GM23338 (cell line): ENCODE results near the gene ADAMTS17. TPM values are rescaled to one million over a fixed set of nuclear protein-coding genes. Genes with fewer than 3 reads are reported as not detected.
"Not testable (repeated sequence)": the region's sequence is repeated elsewhere in the genome, so short reads cannot be mapped to it uniquely, and the experiment has no call there.

Experiments used
- ATAC-seq: fragments of 200-7000 bp; cut with Tn5 transposase; 3 replicates; pipeline ENCODE4 v1.9.1; 2020
- DNase-seq: peaks from one replicate; pipeline ENCODE4 v3.0.0-alpha.2; 2015; ENCODE audit warnings: low spot score
- H2AFZ ChIP-seq: fragments of 200-600 bp; sonication (generic); 2 replicates; pipeline ENCODE4 v1.8.0; 2016; ENCODE audit warnings: antibody characterized with exemption, mild to moderate bottlenecking, moderate library complexity
- H3F3A ChIP-seq: fragments of 200-600 bp; sonication (generic); replicated peaks from 2 replicates; pipeline ENCODE4 v1.8.0; 2017; ENCODE audit warnings: antibody characterized with exemption, mixed run types, low read depth
- H3K27ac ChIP-seq: fragments of 200-600 bp; sonication (generic); 2 replicates; pipeline ENCODE4 v1.6.1; 2016; ENCODE audit warnings: low read depth
- H3K27me3 ChIP-seq: fragments of 200-600 bp; sonication (generic); 2 replicates; pipeline ENCODE4 v1.8.0; 2016; ENCODE audit warnings: mild to moderate bottlenecking, mixed run types, moderate library complexity; ENCODE audit not compliant: insufficient read depth
- H3K36me3 ChIP-seq: fragments of 200-600 bp; sonication (generic); 2 replicates; pipeline ENCODE4 v1.8.0; 2016; ENCODE audit warnings: mild to moderate bottlenecking; ENCODE audit not compliant: insufficient read depth
- H3K4me1 ChIP-seq: fragments of 200-600 bp; sonication (generic); 2 replicates; pipeline ENCODE4 v1.8.0; 2016; ENCODE audit warnings: mild to moderate bottlenecking, moderate library complexity; ENCODE audit not compliant: insufficient read depth
- H3K4me2 ChIP-seq: fragments of 200-600 bp; sonication (generic); 2 replicates; pipeline ENCODE4 v1.7.1; 2017; ENCODE audit warnings: mixed run types
- H3K4me3 ChIP-seq: fragments of 200-600 bp; sonication (generic); 2 replicates; pipeline ENCODE4 v1.6.1; 2016; ENCODE audit warnings: mixed run types
- H3K79me2 ChIP-seq: fragments of 200-600 bp; sonication (generic); replicated peaks from 2 replicates; pipeline ENCODE4 v1.8.0; 2017; ENCODE audit warnings: mild to moderate bottlenecking; ENCODE audit not compliant: insufficient read depth
- H3K9me2 ChIP-seq: fragments of 200-600 bp; sonication (generic); 2 replicates; pipeline ENCODE4 v1.8.0; 2017; ENCODE audit not compliant: insufficient read depth
- H4K20me1 ChIP-seq: fragments of 200-600 bp; sonication (generic); replicated peaks from 2 replicates; pipeline ENCODE4 v1.8.0; 2017; ENCODE audit warnings: mild to moderate bottlenecking; ENCODE audit not compliant: insufficient read depth
- H3K27ac Mint-ChIP-seq: 2 replicates; pipeline ENCODE4 v1.8.0; 2020; ENCODE audit warnings: inconsistent platforms, mild to moderate bottlenecking, moderate library complexity, mixed read lengths
- H3K27me3 Mint-ChIP-seq: 3 replicates; pipeline ENCODE4 v1.8.0; 2022; ENCODE audit warnings: low read depth, mild to moderate bottlenecking, moderate library complexity, mixed read lengths, inconsistent platforms; ENCODE audit not compliant: insufficient read depth, poor library complexity
- H3K36me3 Mint-ChIP-seq: 3 replicates; pipeline ENCODE4 v1.8.0; 2021; ENCODE audit warnings: low read depth, mild to moderate bottlenecking, inconsistent platforms, moderate library complexity, mixed read lengths
- H3K4me1 Mint-ChIP-seq: 3 replicates; pipeline ENCODE4 v1.8.0; 2020; ENCODE audit warnings: mild to moderate bottlenecking, inconsistent platforms, mixed read lengths
- H3K4me3 Mint-ChIP-seq: 3 replicates; pipeline ENCODE4 v1.8.0; 2021; ENCODE audit warnings: moderate library complexity, mild to moderate bottlenecking, inconsistent platforms, mixed read lengths
- H3K9me3 Mint-ChIP-seq: 3 replicates; pipeline ENCODE4 v1.8.0; 2020; ENCODE audit warnings: moderate library complexity, mild to moderate bottlenecking, inconsistent platforms, mixed read lengths
- CREB1 ChIP-seq: fragments of 250-450 bp; sonication (Bioruptor Pico); IDR thresholded peaks from 2 replicates; pipeline ENCODE4 v1.5.0; 2020; ENCODE audit warnings: low read depth, mild to moderate bottlenecking, moderate library complexity
- CTCF ChIP-seq, 2 experiments: fragments of 200-600 bp in 1 of 2; sonication (generic) in 1 of 2; conservative IDR thresholded peaks; 2 replicates each; pipeline versions ENCODE4 v1.5.1 to v1.6.1; 2016 to 2017; ENCODE audit warnings: antibody characterized with exemption in 2 of 2, low read depth in 2 of 2, mild to moderate bottlenecking in 2 of 2, moderate library complexity in 1 of 2
- EZH2 ChIP-seq: fragments of 200-600 bp; sonication (generic); IDR thresholded peaks from one replicate; pipeline ENCODE4 v1.8.0; 2017; ENCODE audit warnings: antibody characterized with exemption, mild to moderate bottlenecking, low read depth; ENCODE audit not compliant: unreplicated experiment
- EZH2phosphoT487 ChIP-seq: fragments of 200-600 bp; sonication (generic); IDR thresholded peaks from one replicate; pipeline ENCODE4 v1.8.1; 2018; ENCODE audit warnings: antibody characterized with exemption; ENCODE audit not compliant: unreplicated experiment
- ZNF462 ChIP-seq: fragments of 250-450 bp; sonication (Bioruptor Pico); IDR thresholded peaks from 2 replicates; pipeline ENCODE4 v1.5.0; 2020; ENCODE audit warnings: mild to moderate bottlenecking, moderate library complexity
- polyA plus RNA-seq: library from polyadenylated mRNA; unstranded; fragments of >200 nt; fragmentation: Nextera tagmentation; extraction: Ambion mirVana; gene quantifications from 2 replicates; pipeline ENCODE4 v1.2.1, GENCODE V29; 2016
- total RNA-seq: library from RNA; depleted of rRNA; stranded (reverse); fragments of >200 nt; shearing (Covaris generic); gene quantifications from 2 replicates; pipeline ENCODE4 v1.2.3, GENCODE V29; 2014

The ADAMTS17 gene
- total and polyA plus RNA-seq, 2 experiments from 2014 or later, result 0.60 to 3.8 TPM

GRCh38 chr15:99928429-99928981, 413.3 kb downstream of the ADAMTS17 start:
- H3K4me2 ChIP-seq, result peak overlapping the region; percentile 93
- ATAC-seq, result peak; percentile 37
- H3K4me3 ChIP-seq, result peak overlapping the region; percentile 82
- peak in 1 of 2 experiments; percentile 76; a peak in 3 of 4 replicates for TF ChIP-seq CTCF (conservative IDR thresholded peaks at IDR 0.05; ENCODE audit: low read depth in 2 of 2)
- TF ChIP-seq EZH2phosphoT487, result no peak
- Mint-ChIP-seq H3K4me1 (peaks cover 16% of the 10 kb centered on the region), H3K27me3 (peaks cover 28% of the 10 kb centered on the region), H3K27ac (no peak overlapping the region), H3K4me3 (peak overlapping the region; percentile 83), H3K36me3 (no peaks in the 10 kb centered on the region; the same call in 2 of the 3 replicates), H3K9me3 (peaks cover 9% of the 10 kb centered on the region; the same call in 2 of the 3 replicates)
- H3K27ac ChIP-seq, result no peak overlapping the region
- H3F3A ChIP-seq, result peaks cover 5% of the 10 kb centered on the region
- no peaks in the 10 kb centered on the region for H3K36me3 ChIP-seq
- H3K79me2 ChIP-seq, result no peaks in the 10 kb centered on the region
- H3K27me3 ChIP-seq, result peaks cover 43% of the 10 kb centered on the region
- DNase-seq, result peak; percentile 49
- H3K9me2 ChIP-seq, result no peaks in the 10 kb centered on the region
- H3K4me1 ChIP-seq, result peaks cover 20% of the 10 kb centered on the region
- H4K20me1 ChIP-seq, result no peaks in the 10 kb centered on the region
- peak overlapping the region; percentile 97 for H2AFZ ChIP-seq

- DNase-seq, H3F3A ChIP-seq, H4K20me1 ChIP-seq, H3K4me2 ChIP-seq, H3K27ac ChIP-seq, H3K9me2 ChIP-seq, H3K79me2 ChIP-seq, H3K27ac Mint-ChIP-seq, H3K36me3 ChIP-seq, H3K4me3 ChIP-seq, H2AFZ ChIP-seq, ATAC-seq, H3K4me3 Mint-ChIP-seq, H3K36me3 Mint-ChIP-seq, H3K9me3 Mint-ChIP-seq: not testable (repeated sequence)
- Mint-ChIP-seq H3K27me3 (peaks cover 26% of the 10 kb centered on the region), H3K4me1 (peaks cover 19% of the 10 kb centered on the region)
- peaks cover 43% of the 10 kb centered on the region for H3K27me3 ChIP-seq
- H3K4me1 ChIP-seq, result peaks cover 20% of the 10 kb centered on the region
Observed at GRCh38 chr15:99926532-99926931, 415.2 kb downstream of the ADAMTS17 start.

GRCh38 chr15:99925661-99926461, 415.9 kb downstream of the ADAMTS17 start:
- ATAC-seq, result peak; percentile 34
- peak overlapping the region; percentile 94 for H2AFZ ChIP-seq
- no peaks in the 10 kb centered on the region for H3K79me2 ChIP-seq
- H3K9me3 Mint-ChIP-seq, result peaks cover 9% of the 10 kb centered on the region; the same call in 2 of the 3 replicates
- H3K27me3 ChIP-seq, result peaks cover 39% of the 10 kb centered on the region
- H3K4me3 ChIP-seq, result peak overlapping the region; percentile 64
- no peaks in the 10 kb centered on the region for H3K9me2 ChIP-seq
- no peak overlapping the region for H3K27ac Mint-ChIP-seq
- peak overlapping the region; percentile 72 for H3K4me2 ChIP-seq
- H3K36me3 ChIP-seq, result no peaks in the 10 kb centered on the region
- no peaks in the 10 kb centered on the region for H4K20me1 ChIP-seq
- peaks cover 20% of the 10 kb centered on the region for H3K4me1 ChIP-seq
- peak; percentile 65 for DNase-seq
- H3K4me1 Mint-ChIP-seq, result peaks cover 19% of the 10 kb centered on the region
- H3K36me3 Mint-ChIP-seq, result no peaks in the 10 kb centered on the region; the same call in 2 of the 3 replicates
- H3K4me3 Mint-ChIP-seq, result peak overlapping the region; percentile 81
- H3F3A ChIP-seq, result peaks cover 5% of the 10 kb centered on the region
- peaks cover 26% of the 10 kb centered on the region for H3K27me3 Mint-ChIP-seq
- H3K27ac ChIP-seq, result no peak overlapping the region
- TF ChIP-seq EZH2 (no peak), ZNF462 (CRISPR knock-in tag) (no peak), CREB1 (CRISPR knock-in tag) (no peak)
